ENCODE measurements around the gene CABLES1. TPM values are rescaled to one million over a fixed set of nuclear protein-coding genes. Genes with fewer than 3 reads are reported as not detected.
A peak's percentile ranks its signal among the peaks of the same experiment; 100 is the strongest.

Gene CABLES1
- polyA plus RNA-seq, 2 of the 4 experiments (the other 2 are of a cell fraction) = 4.5 to 8.6 TPM

- TF ChIP-seq NPAS2 (CRISPR knock-in tag; IDR thresholded peaks at IDR 0.05; ENCODE audit: borderline replicate concordance) (no peak), BHLHE40 (IDR thresholded peaks at IDR 0.05; ENCODE audit: low read depth, low read length) (no peak)
Observed at GRCh38 chr18:23101861-23102432, 33.3 kb upstream of the CABLES1 start (continued).

GRCh38 chr18:23102493-23103261 lies 32.6 kb upstream of the CABLES1 start:
- no peak for ATAC-seq
- H3K27ac ChIP-seq = peak overlapping the region; percentile 86 to 89
- peak overlapping the region; percentile 80 for H3K4me2 ChIP-seq
- DNase-seq (ENCODE audit: low read depth in 1 of 2, low spot score in 1 of 2) = no peak
- WGBS (ENCODE audit: missing lambda C conversion rate) = 54% methylated on average over 11 of the region's 11 CpGs
- TF ChIP-seq CEBPB (IDR thresholded peaks at IDR 0.05) (peak in 1 of 2 experiments; percentile 56; a peak in 2 of 4 replicates), PBX3 (IDR thresholded peaks at IDR 0.05) (no peak)
- POLR2A ChIA-PET = interaction anchor here (0.6 to 1.4 kb wide), 3 partner anchors 11 to 644 kb away, joined by 3 to 4 read pairs (median 3); no protein-coding TSS in a partner anchor
- CTCF ChIA-PET = interaction anchor here (0.8 to 1.8 kb wide), 10 partner anchors 8 to 109 kb away, joined by 3 to 7 read pairs (median 4); no protein-coding TSS in a partner anchor
- H3K9me3 ChIP-seq = no peaks in the 10 kb centered on the region
- 0 out of 3 replicates have a peak overlapping the region, but pooled peaks have one; percentile 1 for H3K4me3 ChIP-seq
- H3K4me1 ChIP-seq = peaks cover 66% of the 10 kb centered on the region
- no peak for FAIRE-seq

- WGBS (ENCODE audit: missing lambda C conversion rate) = 79% methylated on average over 4 of the region's 4 CpGs
- ATAC-seq (no peak), FAIRE-seq (no peak), DNase-seq (ENCODE audit: low read depth in 1 of 2, low spot score in 1 of 2) (peak in 1 of 2 experiments; percentile 40)
- no peak overlapping the region for H3K4me3 ChIP-seq
- ChIA-PET POLR2A (no interaction called here), CTCF (interaction anchor here (0.7 to 1.8 kb wide), 9 partner anchors 8 to 108 kb away, joined by 3 to 7 read pairs (median 4); no protein-coding TSS in a partner anchor)
- peak overlapping the region; percentile 86 to 89 for H3K27ac ChIP-seq
- TF ChIP-seq EP300 (IDR thresholded peaks at IDR 0.05) = no peak
- TF ChIP-seq MAFK (IDR thresholded peaks at IDR 0.05; ENCODE audit: partially characterized antibody) = no peak
- TF ChIP-seq JUN (IDR thresholded peaks at IDR 0.05) = no peak
- TF ChIP-seq SREBF2 (IDR thresholded peaks at IDR 0.05) = no peak
- H3K9me3 ChIP-seq = no peaks in the 10 kb centered on the region
- no peak overlapping the region for H3K4me2 ChIP-seq
- peaks cover 74% of the 10 kb centered on the region for H3K4me1 ChIP-seq
Observed at GRCh38 chr18:23103449-23103848, 31.8 kb upstream of the CABLES1 start.

- 89% methylated on average over 3 of the region's 3 CpGs for WGBS (ENCODE audit: missing lambda C conversion rate)
- DNase-seq (ENCODE audit: low read depth in 1 of 2, low spot score in 1 of 2) = no peak
- Histone ChIP-seq H3K4me3 (no peak overlapping the region), H3K9me3 (no peaks in the 10 kb centered on the region), H3K27ac (peak overlapping the region; percentile 69 to 86; a peak in 5 of 6 replicates), H3K4me1 (peaks cover 67% of the 10 kb centered on the region), H3K4me2 (no peak overlapping the region)
- ChIA-PET POLR2A (no interaction called here), CTCF (interaction anchor here (0.6 to 2.5 kb wide), 2 partner anchors 17 to 26 kb away, joined by 3 to 15 read pairs; no protein-coding TSS in a partner anchor)
- ATAC-seq = no peak
- TF ChIP-seq KDM5A (IDR thresholded peaks at IDR 0.05) = no peak
- TF ChIP-seq NFE2L2 (conservative IDR thresholded peaks at IDR 0.05; ENCODE audit: low read length) = no peak
- no peak for TF ChIP-seq BCL3 (IDR thresholded peaks at IDR 0.05)
- TF ChIP-seq FOSB (CRISPR knock-in tag; IDR thresholded peaks at IDR 0.05) = no peak
- no peak for TF ChIP-seq CBX2 (IDR thresholded peaks at IDR 0.05; ENCODE audit: borderline replicate concordance, low read depth)
- no peak for TF ChIP-seq CHD4 (IDR thresholded peaks at IDR 0.05; ENCODE audit: borderline replicate concordance)
- no peak for TF ChIP-seq SMC3 (IDR thresholded peaks at IDR 0.05)
- no peak for TF ChIP-seq POLR2AphosphoS2 (conservative IDR thresholded peaks at IDR 0.05; ENCODE audit: low read length)
- TF ChIP-seq RCOR1 (IDR thresholded peaks at IDR 0.05; ENCODE audit: low read depth, low read length) = no peak
- no peak for TF ChIP-seq HEYL (CRISPR knock-in tag; IDR thresholded peaks at IDR 0.05)
- no peak for FAIRE-seq
Observed at GRCh38 chr18:23105030-23105429, 30.3 kb upstream of the CABLES1 start.
